HepG2 (cell line): ENCODE results near the gene PRR14. TPM values are rescaled to one million over a fixed set of nuclear protein-coding genes. Genes with fewer than 3 reads are reported as not detected.

Experiments used
- HMG20A ChIP-seq: IDR thresholded peaks from 2 replicates; pipeline ENCODE4 v1.6.1; 2016; ENCODE audit warnings: borderline replicate concordance
- MIER2 ChIP-seq: IDR thresholded peaks from 2 replicates; pipeline ENCODE4 v1.6.1; 2016; ENCODE audit warnings: missing biosample characterization, missing genetic modification reagents
- NR2F1 ChIP-seq, 2 experiments: fragments of 450-650 bp in 1 of 2; formaldehyde crosslinking in 1 of 2; IDR thresholded peaks; 2 replicates each; pipeline versions ENCODE4 v1.5.0 to v1.6.1; 2016 to 2020; ENCODE audit warnings: mild to moderate bottlenecking in 1 of 2, missing compliant biosample characterization in 1 of 2, missing genetic modification reagents in 1 of 2, moderate library complexity in 1 of 2
- NRL ChIP-seq: sonication (generic); formaldehyde crosslinking; IDR thresholded peaks from 2 replicates; pipeline ENCODE4 v1.5.0; 2020; ENCODE audit warnings: missing genetic modification reagents, mild to moderate bottlenecking, moderate library complexity, borderline replicate concordance
- RARA ChIP-seq: IDR thresholded peaks from 2 replicates; pipeline ENCODE4 v1.6.1; 2016; ENCODE audit warnings: missing genetic modification reagents, missing compliant biosample characterization
- RARG ChIP-seq: sonication (generic); formaldehyde crosslinking; IDR thresholded peaks from 2 replicates; pipeline ENCODE4 v1.4.0; 2020; ENCODE audit warnings: low read depth, mild to moderate bottlenecking, missing genetic modification reagents
- ZFP36L2 ChIP-seq: sonication (generic); formaldehyde crosslinking; IDR thresholded peaks from 2 replicates; pipeline ENCODE4 v1.4.0; 2020; ENCODE audit warnings: missing genetic modification reagents
- ZFP90 ChIP-seq: sonication (generic); formaldehyde crosslinking; IDR thresholded peaks from 2 replicates; pipeline ENCODE4 v1.8.0; 2022; ENCODE audit warnings: missing genetic modification reagents, mild to moderate bottlenecking, inconsistent platforms, borderline replicate concordance
- ZNF343 ChIP-seq: sonication (generic); formaldehyde crosslinking; IDR thresholded peaks from 2 replicates; pipeline ENCODE4 v1.4.0; 2020; ENCODE audit warnings: mild to moderate bottlenecking, missing genetic modification reagents
- ZNF432 ChIP-seq: sonication (generic); formaldehyde crosslinking; IDR thresholded peaks from 2 replicates; pipeline ENCODE4 v1.5.0; 2020; ENCODE audit warnings: missing genetic modification reagents, mild to moderate bottlenecking, borderline replicate concordance
- ZNF550 ChIP-seq: sonication (generic); formaldehyde crosslinking; IDR thresholded peaks from 2 replicates; pipeline ENCODE4 v1.4.0; 2020; ENCODE audit warnings: mild to moderate bottlenecking, missing genetic modification reagents, borderline replicate concordance
- ZNF644 ChIP-seq: IDR thresholded peaks from 2 replicates; pipeline ENCODE4 v1.6.1; 2016; ENCODE audit warnings: low read depth
- ZNF724P ChIP-seq: sonication (generic); formaldehyde crosslinking; IDR thresholded peaks from 2 replicates; pipeline ENCODE4 v1.8.0; 2022; ENCODE audit warnings: missing genetic modification reagents, borderline replicate concordance
- ZNF839 ChIP-seq: sonication (generic); formaldehyde crosslinking; IDR thresholded peaks from 2 replicates; pipeline ENCODE4 v1.4.0; 2020; ENCODE audit warnings: missing genetic modification reagents, mild to moderate bottlenecking, borderline replicate concordance
- ZNF878 ChIP-seq: sonication (generic); formaldehyde crosslinking; IDR thresholded peaks from 2 replicates; pipeline ENCODE4 v1.8.1; 2023; ENCODE audit warnings: mild to moderate bottlenecking, missing genetic modification reagents, moderate library complexity
- polyA plus RNA-seq, 8 experiments: library from polyadenylated mRNA; depleted of rRNA in 3 of 8; stranded (reverse) in 7 of 8; unstranded in 1 of 8; fragments of >200 nt; fragmentation: Illumina TruSeq in 4 of 8; extraction: Trizol in 4 of 8; gene quantifications; 2 replicates each; pipeline versions ENCODE4 v1.2.1 to v1.2.3, GENCODE V29; 2011 to 2016; ENCODE audit warnings: low read depth in 4 of 8, missing spikeins in 1 of 8, mixed read lengths in 1 of 8; ENCODE audit not compliant: insufficient read depth in 1 of 8
- total RNA-seq, 5 experiments: library from RNA; depleted of rRNA; stranded (reverse); fragments of >200 nt; fragmentation: Illumina TruSeq; extraction: Trizol; gene quantifications; 2 replicates each; pipeline ENCODE4 v1.2.3, GENCODE V29; 2016; ENCODE audit warnings: low read depth in 1 of 5
- TF ChIP-seq, protein P1 (sequence below): sonication (generic); formaldehyde crosslinking; IDR thresholded peaks from 2 replicates; pipeline ENCODE4 v1.4.0; 2020; ENCODE audit warnings: mild to moderate bottlenecking, missing genetic modification reagents
- TF ChIP-seq, protein P2 (sequence below): sonication (generic); formaldehyde crosslinking; IDR thresholded peaks from 2 replicates; pipeline ENCODE4 v1.4.0; 2020; ENCODE audit warnings: mild to moderate bottlenecking, missing genetic modification reagents

The PRR14 gene
- total and polyA plus RNA-seq, 2 of the 13 experiments (the other 11 are each of a cell fraction or from before 2014, with no cell fraction given) = 8.4 to 11.0 TPM

DNA sequence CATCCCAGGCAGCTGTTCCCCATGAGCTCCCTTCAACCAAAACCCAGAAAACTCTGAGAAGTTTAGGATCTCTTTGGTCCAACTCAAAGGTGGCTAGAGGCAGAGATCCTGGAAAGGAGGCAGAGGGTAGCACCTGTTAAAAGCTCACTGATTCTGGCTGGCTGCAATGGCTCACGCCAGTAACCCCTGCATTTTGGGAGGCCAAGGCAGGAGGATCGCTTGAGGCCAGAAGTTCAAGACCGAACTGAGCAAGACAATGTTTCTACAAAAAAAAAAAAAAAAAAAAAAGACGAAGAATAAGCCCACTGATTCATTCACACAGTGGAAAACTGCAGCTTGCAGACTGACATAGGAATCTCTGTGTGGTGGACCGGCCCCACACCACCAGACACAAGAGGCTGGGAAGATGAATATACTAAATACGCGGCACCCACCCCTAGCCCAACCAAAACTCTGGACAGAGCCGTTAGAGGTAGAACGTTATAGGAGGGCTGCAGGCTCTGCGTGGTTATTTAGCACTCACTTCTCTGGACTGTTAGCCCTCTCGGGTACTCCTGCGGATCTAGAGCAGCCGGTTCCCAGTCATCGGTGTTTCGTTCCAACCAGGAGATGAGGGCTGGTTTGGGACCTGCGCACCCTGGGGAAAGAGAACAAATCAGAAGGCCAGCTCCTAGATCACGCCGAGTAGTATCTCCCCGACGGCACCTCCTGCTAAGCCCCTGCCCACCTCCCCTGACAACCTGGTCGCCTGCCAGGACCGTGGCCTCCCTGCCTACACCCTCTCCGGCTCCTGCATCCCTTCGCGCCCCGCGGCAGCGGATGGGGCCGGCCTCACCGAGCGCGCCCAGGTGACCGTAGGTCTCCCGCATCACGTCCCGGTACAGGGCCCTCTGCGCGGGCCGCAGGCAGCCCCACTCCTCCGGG lies 41.5 kb upstream of the PRR14 start (continued):
- TF ChIP-seq, protein P1, sequence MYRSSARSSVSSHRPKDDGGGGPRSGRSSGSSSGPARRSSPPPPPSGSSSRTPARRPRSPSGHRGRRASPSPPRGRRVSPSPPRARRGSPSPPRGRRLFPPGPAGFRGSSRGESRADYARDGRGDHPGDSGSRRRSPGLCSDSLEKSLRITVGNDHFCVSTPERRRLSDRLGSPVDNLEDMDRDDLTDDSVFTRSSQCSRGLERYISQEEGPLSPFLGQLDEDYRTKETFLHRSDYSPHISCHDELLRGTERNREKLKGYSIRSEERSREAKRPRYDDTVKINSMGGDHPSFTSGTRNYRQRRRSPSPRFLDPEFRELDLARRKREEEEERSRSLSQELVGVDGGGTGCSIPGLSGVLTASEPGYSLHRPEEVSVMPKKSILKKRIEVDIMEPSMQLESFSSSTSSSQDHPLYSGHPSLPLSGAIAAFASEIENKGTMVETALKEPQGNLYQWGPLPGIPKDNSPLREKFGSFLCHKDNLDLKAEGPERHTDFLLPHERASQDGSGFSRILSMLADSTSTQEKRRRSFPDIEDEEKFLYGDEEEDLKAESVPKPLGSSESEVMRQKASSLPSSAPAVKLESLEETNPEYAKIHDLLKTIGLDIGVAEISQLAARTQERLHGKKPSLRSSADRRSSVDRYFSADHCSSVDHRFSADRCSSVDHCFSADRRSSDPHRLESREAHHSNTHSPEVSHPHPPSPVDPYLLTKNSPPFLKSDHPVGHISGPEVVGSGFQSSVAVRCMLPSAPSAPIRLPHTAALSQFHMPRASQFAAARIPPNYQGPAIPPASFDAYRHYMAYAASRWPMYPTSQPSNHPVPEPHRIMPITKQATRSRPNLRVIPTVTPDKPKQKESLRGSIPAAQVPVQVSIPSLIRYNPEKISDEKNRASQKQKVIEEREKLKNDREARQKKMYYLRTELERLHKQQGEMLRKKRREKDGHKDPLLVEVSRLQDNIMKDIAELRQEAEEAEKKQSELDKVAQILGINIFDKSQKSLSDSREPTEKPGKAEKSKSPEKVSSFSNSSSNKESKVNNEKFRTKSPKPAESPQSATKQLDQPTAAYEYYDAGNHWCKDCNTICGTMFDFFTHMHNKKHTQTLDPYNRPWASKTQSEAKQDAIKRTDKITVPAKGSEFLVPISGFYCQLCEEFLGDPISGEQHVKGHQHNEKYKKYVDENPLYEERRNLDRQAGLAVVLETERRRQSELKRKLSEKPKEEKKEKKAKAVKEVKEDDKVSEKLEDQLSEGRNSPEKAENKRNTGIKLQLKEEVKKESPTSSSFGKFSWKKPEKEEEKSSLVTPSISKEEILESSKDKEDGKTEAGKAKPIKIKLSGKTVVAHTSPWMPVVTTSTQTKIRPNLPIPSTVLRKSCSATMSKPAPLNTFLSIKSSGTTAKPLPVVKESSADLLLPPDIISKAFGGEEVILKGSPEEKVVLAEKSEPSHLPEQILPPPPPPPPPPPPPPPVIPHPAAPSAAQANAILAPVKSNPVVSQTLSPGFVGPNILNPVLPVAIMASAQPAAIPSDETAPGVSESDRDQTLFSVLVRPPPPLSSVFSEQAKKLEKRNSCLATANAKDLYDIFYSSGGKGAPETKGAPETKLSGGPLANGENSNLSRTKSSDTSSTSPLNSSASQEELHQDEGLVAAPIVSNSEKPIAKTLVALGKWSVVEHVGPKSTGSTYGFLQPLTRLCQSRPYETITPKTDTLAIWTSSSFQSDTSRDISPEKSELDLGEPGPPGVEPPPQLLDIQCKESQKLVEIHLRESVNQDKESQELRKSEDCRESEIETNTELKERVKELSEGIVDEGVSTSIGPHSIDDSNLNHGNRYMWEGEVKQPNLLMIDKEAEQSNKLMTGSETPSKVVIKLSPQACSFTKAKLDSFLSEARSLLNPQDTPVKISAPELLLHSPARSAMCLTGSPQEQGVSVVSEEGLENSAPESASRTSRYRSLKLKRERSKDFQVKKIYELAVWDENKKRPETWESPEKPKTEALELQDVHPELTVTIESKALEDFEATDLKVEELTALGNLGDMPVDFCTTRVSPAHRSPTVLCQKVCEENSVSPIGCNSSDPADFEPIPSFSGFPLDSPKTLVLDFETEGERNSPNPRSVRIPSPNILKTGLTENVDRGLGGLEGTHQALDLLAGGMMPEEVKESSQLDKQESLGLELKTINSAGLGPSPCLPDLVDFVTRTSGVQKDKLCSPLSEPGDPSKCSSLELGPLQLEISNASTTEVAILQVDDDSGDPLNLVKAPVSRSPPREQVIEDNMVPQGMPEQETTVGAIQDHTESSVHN (CRISPR knock-in tag) = no peak; the same call in 1 of the 2 replicates
- TF ChIP-seq RARA (CRISPR knock-in tag) (no peak), MIER2 (CRISPR knock-in tag) (no peak), NR2F1 (CRISPR knock-in tag; IDR thresholded peaks at IDR 0.05) (no peak; a peak in 1 of 4 replicates), RARG (CRISPR knock-in tag) (no peak), ZNF550 (CRISPR knock-in tag) (no peak), ZFP90 (CRISPR knock-in tag) (no peak; the same call in 1 of the 2 replicates), ZNF432 (CRISPR knock-in tag) (no peak), ZNF724P (CRISPR knock-in tag) (no peak), NRL (CRISPR knock-in tag) (no peak), ZFP36L2 (CRISPR knock-in tag) (no peak), ZNF343 (CRISPR knock-in tag) (no peak), ZNF878 (CRISPR knock-in tag) (no peak), HMG20A (CRISPR knock-in tag) (no peak), ZNF644 (CRISPR knock-in tag) (no peak), ZNF839 (peak; percentile 95)
- TF ChIP-seq, protein P2, sequence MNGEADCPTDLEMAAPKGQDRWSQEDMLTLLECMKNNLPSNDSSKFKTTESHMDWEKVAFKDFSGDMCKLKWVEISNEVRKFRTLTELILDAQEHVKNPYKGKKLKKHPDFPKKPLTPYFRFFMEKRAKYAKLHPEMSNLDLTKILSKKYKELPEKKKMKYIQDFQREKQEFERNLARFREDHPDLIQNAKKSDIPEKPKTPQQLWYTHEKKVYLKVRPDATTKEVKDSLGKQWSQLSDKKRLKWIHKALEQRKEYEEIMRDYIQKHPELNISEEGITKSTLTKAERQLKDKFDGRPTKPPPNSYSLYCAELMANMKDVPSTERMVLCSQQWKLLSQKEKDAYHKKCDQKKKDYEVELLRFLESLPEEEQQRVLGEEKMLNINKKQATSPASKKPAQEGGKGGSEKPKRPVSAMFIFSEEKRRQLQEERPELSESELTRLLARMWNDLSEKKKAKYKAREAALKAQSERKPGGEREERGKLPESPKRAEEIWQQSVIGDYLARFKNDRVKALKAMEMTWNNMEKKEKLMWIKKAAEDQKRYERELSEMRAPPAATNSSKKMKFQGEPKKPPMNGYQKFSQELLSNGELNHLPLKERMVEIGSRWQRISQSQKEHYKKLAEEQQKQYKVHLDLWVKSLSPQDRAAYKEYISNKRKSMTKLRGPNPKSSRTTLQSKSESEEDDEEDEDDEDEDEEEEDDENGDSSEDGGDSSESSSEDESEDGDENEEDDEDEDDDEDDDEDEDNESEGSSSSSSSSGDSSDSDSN (CRISPR knock-in tag) = no peak
